IPS-NIHi7 (cell line): ENCODE data around the gene NEB.
"Not testable (repeated sequence)": the region's sequence is repeated elsewhere in the genome, so short reads cannot be mapped to it uniquely, and the experiment has no call there.

Source experiments
- DNase-seq: peaks from one replicate; pipeline ENCODE4 v3.0.0; 2012; ENCODE audit warnings: mixed read lengths; ENCODE audit errors: extremely low spot score

NEB gene

DNA sequence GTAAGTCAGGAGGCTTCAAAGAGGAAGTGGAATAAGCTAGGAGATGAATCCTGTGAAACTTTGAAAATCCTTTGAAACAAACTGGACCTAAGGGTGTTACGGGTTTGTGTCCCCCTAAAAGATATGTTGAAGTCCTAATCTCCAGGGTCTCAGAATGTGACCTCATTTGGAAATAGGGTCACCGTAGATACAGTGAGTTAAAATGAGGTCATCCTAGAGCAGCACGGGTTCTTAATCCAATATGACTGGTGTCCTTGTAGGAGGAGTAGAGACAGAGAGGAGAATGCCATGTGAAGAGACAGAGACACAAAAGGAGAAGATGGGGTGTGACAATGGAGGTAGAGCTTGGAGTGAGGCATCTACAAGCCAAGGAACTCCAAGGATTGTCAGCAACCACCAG is 26.9 kb upstream of the NEB start:
- DNase-seq: no peak

DNA sequence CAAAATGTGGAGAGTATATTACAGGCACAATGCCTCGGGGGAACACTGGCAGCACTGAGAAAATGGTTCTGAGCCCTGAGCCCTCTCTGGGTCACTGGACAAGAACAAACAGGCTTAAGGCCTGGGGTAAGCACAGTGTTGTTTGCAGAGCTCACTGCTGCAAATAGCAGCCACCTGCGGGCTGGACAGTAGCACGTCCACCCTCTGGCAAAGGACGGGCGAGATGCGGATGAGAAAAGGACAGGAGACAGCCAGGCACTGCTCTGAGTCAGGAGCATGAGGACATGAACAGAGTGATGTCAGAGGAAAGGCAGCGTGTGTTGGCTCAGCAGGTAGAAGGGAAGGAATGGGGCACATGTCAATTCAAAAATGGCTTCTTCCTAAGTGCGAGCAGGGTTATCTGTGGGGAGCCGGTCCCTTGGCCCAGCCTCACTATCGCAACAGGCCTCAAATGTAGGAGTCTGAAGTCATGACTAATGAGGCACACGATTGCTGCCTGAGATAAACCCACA is 25.9 kb upstream of the NEB start:
- DNase-seq: peak; percentile 31

DNA sequence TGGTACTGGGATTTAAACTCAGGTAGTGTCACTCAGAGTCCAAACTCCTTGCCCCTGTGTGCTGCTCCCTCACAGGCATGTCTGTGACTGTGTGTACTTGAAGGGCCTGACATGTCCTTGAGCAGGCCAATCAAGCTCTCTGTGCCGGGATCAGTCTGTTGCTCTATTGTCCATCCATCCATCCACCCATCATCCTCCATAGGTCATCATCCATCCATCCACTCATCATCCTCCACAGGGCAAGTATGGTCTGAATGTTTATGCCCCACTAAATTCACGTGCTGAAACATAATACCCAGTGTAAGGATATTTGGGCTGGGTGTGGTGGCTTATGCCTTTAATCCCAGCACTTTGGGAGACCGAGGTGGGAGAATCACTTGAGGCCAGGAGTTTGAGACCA is 24.5 kb upstream of the NEB start:
- no peak for DNase-seq

DNA sequence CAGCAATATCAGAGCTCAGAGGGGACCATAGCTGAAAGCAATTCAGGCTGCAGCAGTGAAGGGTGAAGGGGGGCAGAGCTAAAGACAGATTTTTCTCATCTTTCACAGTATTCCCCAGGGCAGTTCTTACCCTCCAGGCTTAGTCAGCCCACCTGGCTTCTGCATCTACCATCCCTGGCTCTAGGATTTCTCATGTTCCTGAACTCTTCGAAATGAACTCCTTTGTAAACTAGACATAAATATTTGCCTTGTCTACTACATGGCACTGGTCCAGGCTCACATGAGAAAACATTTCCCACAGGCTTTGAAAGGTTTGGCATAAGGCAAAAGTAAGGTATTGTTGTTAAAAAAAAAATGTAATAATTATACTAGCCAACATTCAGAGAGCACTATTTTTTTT is 23.6 kb upstream of the NEB start:
- no peak for DNase-seq

DNA sequence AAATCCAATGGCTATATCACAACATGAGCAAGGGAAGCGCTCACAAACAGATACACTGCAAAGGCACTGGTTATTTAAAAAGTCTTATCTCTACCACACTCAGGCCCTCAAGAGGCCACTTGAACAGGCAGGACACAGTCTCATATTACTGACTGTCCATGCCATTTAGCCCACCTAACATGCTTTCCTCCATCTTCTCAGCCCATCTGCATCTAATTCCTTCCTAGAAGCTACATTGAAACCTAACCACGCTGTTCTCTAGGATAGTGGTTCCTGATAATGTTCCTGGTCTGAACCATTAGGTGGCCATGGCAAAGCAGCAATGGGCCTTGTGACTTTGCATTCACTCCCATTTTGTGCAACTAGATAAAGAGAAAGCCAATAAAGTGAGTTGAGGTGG is 22.5 kb upstream of the NEB start:
- no peak for DNase-seq

DNA sequence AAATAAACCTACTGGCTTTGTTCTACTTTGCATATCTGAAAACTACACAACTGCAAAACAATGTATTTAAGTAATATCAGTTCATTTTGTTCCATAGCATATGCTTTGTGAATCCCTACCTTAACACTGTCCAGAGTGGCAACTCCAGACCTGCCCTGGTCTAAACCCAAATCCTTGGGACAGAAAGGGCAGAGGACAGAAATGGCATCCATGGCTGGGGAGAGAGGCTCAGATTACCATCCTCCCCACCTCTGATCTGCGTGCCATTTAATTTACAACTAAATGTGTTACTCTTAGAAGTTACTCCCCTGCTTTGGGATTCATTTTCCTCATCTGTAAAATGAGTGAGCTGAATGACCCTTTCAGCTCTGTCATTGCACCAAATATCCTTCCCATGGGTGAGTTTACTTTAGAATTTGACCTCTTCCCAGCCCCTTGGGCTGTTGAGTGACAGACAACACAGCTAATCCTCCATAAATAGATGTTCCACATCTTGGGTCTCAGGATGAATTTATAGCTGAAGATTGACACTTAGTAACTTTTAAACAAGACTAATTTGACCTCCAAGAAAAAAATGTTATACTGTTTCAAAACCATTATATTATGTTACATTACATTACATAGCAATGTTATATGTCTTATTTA is 20.1 kb upstream of the NEB start:
- DNase-seq: no peak

DNA sequence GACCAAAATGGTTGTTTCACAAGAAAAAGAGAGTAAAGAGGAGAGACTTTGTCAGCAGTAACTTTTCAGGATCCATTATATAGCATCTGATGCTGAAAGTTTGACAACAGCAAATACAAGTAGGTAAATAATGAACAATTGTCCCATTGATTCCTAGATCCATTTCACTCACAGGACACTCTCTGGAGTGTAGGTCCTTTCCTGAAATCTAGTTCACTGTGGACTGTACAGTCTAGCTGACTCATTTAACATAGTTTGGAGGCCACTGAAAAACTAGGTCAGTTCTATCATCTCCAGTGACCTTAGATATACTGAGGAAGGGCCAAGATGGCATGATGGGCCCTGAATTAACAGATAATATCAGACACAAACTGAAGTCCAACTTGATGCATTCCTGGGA is 19.3 kb upstream of the NEB start:
- DNase-seq: no peak

DNA sequence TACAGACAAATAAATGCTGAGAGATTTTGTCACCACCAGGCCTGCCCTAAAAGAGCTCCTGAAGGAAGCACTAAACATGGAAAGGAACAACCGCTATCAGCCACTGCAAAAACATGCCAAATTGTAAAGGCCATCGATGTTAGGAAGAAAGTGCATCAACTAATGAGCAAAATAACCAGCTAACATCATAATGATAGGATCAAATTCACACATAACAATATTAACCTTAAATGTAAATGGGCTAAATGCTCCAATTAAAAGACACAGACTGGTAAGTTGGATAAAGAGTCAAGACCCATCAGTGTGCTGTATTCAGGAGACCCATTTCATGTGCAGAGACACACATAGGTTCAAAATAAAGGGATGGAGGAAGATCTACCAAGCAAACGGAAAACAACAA is 11.0 kb upstream of the NEB start:
- DNase-seq: not testable (repeated sequence)

DNA sequence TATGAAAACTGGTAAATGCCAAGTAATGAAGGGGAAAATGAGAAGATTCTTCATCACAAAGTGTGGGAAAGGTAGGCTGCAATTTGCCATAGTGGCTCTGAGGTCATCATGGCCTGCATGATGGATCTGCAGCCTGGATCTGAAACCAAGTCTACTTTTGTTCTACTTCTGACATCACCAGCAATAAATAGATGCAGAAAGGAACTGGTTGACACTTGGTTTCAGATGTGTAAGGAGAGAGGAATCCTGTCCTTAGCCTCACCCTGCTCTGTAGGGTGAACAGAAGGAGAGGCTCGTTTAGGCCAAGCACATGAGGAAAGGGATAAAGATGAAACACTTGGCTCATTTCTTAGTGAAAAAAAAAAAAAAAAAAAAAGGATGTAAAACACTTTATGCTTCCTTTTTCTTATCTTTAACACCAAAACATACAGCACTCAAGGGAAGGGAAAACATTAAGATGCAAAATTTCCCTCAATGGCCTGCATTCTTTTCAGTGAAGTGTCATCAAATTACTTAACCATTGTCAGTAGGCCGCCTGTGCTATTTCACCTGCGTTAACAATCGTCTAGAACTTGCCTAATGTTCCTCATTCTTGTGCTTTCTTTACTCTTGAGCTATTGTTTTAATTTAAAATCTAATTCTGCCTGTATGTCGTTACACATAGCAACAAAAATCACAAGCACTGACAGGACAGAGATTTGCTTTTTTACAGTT is 3.9 kb downstream of the NEB start:
- no peak for DNase-seq

DNA sequence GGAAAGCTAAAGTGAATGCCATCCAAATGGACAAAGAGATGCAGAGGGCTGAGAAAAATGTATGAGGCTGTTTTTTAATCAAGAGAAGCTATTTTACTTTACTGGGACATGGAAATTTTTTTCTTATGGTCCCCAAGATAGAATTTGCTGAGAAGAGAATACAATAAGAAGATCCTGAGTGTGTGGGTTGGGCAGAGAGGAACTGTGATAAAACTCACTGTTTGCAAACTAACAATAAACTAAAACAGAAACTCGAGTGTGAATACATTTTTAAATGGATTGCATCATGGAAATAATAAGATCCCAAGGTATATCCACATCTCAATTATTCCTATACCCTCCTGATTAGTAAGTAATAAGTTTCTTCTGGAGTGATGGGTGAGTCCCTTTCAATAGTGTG is 4.4 kb downstream of the NEB start:
- no peak for DNase-seq

DNA sequence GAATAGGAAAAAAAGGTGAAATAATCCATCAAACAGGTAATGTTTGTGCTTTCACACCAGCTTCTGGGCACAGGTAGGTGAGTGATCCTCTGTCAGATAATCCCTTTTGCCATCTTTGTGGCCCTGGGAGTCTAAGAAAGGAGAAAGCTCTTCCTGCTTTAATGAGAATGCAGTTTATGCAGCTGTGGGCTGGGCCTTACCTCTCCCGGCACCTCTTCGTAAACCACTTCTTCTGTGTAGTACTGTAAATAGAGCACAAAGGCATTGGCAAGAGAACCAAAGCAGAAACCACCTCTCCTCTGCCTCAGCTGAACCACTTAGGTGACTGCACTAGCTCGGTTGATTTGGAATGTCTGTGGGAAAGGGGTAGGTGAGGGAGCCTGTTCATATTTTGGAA is 4.9 kb downstream of the NEB start:
- no peak for DNase-seq

DNA sequence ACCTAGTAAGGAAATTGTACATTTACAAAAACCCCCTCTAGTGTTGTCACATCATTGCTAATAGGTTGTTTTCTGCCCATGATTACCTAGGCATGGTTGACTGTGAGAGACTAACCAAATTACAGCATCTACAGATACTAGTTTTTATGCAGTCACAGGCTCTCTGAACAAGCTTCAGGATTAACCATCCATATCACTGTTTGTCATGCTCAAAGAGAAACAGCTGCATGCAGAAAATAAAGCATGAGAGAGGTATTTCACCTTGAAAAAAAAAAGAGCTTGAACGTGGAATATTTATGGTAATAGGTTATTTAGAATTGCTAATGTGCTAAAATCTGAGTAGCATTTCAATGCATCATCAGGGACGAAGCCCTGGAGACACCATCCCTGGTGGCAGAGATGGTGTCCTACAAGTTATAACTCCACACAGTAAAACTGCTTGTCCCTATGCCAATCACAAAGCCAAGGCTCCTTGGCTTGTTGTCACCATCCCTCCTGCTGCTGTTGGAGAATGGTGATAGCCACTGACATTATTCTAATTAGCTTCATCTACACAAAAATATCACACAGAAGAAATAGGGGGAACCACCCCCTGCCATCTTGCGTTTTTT is 5.4 kb downstream of the NEB start:
- peak; percentile 25 for DNase-seq

DNA sequence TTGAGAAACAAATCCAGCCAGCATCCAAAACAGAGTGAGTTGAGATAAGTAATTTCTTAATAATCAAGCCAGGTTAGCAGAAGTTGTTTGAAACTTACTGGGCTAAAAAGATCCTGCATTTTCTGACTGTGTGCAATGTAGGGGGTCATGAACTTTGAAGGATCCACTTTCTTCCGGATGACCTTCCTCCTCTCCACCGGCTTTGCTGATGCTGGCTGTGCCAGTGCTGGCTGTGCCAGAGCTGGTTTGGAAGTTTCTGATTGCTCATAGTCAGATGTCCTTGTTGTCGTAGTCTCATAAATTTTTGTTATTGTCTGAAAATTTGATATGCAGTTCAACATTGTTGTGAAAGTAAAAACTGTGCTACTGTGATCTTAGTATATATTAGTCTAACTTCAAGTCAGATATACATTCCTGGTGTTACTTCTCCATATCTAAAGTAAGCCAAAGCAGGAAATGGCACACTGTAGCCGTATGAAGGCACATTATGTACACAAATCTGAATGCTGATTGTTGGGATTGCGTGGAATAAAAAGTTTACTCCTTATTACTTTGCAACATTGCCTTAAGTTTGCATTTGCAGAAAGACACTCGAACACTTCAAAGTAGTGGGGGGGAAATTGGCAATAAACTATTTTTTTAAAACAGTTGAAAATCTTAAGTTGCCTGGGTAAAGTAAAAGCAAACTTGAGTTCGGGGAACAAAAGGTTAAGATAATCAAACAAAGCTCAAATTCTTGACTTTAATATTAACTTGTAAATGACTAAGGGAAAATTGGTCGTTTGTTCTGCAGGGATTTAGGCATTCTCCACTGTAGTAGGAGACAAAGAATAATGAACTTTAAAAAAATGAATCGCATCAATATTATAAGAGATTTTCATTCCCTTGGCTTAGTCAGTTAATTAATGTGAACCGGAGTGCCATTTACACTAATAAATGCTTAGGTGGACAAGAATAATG is 6.4 kb downstream of the NEB start:
- no peak for DNase-seq

DNA sequence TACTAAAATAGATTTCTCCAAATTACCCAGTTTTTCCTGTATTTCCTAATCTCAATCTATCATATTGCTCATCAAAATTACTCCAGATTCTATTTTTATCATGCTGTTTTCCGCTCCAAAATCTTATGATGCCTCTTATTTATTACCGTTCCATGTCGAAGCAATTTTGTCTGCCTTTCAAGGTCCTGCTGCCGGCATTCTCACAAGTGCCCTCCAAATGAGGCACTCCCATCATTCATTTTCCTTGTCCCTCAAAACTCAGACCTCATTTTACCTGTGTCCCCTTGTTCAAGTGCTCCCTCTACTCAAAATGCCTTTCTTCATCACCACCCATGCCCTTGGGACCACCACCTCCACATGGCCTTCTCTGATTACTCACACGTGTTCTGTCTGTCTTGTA is 13.1 kb downstream of the NEB start:
- DNase-seq: no peak

DNA sequence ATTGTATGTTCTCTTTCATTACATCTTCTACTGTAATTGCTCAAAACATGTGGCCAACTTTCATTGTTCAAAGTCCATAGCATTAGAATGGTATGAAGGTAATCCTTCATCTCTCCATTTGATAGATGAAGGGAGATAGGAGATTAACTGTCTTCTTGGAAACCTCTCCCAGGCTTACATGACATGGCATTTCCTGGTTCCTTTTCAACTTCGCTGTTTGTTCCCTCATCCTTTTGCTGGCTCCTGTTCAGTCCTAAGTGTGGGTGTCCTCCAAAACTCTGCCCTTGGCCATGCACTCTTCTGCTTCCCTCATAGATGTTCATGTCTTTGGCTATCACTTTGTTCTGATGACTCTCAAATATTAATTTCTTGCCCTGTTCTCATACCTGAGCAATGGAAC is 13.8 kb downstream of the NEB start:
- DNase-seq: no peak

DNA sequence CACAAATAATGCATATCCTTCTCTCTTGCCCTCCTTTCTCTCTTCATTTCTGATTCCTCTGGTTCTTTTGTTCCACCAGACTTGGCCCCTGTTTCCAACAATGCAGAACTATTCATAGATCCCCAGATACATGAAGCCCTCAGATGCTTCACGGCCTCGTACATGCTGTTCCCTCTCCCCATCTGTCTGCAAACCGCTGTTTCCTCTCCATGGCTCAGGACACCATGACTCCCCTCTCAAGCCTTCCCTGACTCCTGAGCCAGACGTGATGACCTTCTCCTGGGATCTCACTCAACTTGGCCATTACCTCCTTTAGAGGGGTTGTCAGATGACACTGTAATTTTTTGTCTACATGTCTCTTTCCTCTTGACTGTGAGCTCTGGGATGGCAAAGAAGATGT is 15.5 kb downstream of the NEB start:
- DNase-seq: no peak

DNA sequence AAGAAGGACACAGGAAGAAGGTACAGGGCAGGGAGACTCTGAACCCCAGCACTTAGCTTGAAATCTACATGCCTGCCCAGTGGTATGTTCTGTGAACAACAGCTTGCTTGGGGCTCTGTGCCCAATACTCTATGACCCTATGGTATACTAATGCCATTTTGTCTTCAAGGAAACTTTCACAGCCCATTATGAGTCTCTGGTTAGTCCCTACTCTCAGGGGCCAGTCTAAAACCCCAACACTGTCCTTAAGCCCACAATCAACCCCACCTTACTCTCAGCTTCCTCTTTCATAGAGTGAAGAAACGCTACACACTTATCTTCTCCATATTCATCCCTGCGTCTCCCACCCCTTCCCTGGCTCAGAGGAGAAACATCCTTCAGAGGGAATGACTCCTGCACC is 16.0 kb downstream of the NEB start:
- DNase-seq: no peak

DNA sequence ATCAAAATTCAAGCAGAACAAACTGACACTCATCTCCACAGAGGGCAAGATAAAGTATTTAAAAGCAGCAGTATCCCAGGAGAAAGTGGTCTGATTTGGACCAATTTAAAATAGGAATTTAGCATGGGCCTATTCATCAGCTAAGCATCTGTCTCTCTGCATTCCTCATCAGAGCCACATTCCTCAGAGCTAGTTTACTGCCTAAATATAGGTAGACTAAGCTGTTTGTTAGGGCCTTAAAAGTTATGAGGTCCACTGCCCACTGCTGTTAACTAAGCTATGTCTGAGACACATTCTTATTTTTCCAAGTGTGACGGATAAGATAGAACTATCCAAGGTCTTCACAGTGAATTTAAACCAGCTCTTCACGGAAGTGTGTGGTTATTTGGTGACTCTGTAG is 17.6 kb downstream of the NEB start:
- DNase-seq: no peak

DNA sequence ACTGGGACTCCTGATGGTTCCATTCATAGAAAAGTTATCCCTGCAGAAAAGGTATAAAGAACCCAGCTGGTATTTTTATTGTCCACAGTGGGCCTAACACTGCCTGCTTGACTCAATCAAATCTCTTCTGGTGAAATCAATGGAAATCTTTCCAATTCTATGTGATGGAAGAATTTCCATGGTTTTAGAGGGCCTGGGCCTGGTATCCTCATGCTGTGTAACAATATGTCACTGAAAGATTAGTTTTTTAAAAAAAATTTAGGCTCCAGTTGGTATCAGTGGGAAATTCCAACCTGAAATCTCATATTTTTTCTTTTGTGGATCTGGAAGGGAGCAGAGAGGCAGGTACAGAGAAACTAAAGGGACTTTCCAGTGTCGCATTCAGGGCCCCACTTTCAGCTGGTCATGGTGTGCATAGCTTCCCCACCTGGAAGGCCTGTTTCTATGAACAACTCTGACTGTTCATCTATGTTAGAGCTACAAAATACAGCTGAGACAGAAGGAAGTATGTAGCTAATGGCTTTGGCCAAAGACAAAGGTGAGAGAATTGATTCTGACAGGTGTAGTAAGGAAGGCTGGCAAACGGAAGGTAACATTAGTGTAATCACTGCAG is 20.9 kb downstream of the NEB start:
- DNase-seq: no peak

DNA sequence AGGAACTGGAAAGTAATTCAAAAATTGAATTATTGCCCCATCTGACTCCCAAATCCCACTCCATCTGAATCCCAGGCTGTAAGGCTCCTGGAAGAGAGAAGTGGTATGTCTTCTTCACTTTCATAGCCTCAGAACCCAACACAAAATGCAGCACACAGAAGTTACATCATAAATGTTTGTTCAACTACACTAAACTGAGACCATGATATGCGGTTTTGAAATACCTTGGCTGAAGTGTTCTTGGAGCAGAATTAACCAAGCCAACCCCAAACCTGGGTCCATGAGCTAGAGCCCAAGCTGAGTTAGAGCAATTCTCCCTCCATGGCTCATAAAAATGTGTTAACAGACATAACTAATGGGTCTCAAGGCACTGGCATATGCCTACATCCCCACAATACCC is 23.3 kb downstream of the NEB start:
- no peak for DNase-seq

DNA sequence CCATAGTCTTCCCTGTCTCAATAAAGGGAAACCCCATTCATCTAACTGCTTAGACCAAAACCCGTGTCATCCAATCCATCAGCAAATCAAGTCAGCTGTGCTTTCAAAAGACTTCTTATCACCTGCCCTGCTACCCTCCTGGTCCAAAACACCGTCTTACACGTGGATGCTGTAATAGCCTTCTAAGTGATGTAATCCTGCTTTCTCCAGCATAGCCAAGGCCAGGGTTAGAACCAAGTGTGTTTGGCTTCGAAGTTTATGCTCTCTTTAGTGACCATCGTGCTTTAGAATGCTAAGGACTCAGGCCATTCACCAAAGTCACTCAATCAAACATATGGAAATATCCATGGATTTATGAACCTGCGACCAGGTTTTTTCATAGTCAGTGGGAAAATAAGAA is 25.5 kb downstream of the NEB start:
- no peak for DNase-seq

DNA sequence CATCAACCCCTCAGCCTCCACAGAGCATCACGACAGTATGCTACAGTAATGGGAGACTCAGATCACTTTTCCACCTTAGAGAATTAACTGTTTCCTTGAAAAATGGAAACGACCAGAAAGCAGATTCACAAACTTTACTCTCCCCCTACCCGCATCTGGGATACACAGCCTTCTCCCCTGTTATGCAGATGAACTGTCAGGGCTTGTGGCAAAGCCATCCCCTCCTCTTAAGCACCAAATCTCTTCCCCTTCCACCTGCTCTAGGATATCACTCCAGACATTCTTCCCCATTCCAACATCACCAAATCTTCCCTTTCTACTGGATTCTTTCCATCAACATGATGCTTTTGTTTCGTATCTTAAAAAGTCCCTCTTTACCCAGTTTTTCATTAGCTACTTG is 26.4 kb downstream of the NEB start:
- no peak for DNase-seq
